Measurements from ENCODE around the gene STEAP1. TPM values are rescaled to one million over a fixed set of nuclear protein-coding genes. Genes with fewer than 3 reads are reported as not detected.

Gene STEAP1
- total RNA-seq, 1 experiment from 2014 or later: 3.1 TPM

GRCh38 chr7:90173127-90173844 lies 19.0 kb downstream of the STEAP1 start:
- CTCF ChIA-PET: interaction anchor here (0.7 to 2.4 kb wide), 4 partner anchors 19 to 262 kb away, joined by 3 to 5 read pairs (median 4); partner anchors contain the start of gene STEAP1
- no peak for DNase-seq (ENCODE audit: unreplicated experiment)
- POLR2A ChIA-PET: no interaction called here
- TF ChIP-seq CTCF (IDR thresholded peaks at IDR 0.05; ENCODE audit: unreplicated experiment): no peak
- H3K4me1 Mint-ChIP-seq (ENCODE audit: insufficient read depth, unreplicated experiment): no peaks in the 10 kb centered on the region
- intact Hi-C loops (cut with micrococcal nuclease): no loop called here
- no peak overlapping the region for H3K4me3 Mint-ChIP-seq (ENCODE audit: unreplicated experiment)
- H3K27me3 Mint-ChIP-seq (ENCODE audit: insufficient read depth, unreplicated experiment): no peaks in the 10 kb centered on the region
- peaks cover 13% of the 10 kb centered on the region for H3K9me3 Mint-ChIP-seq (ENCODE audit: unreplicated experiment)
- no peaks in the 10 kb centered on the region for H3K36me3 Mint-ChIP-seq (ENCODE audit: insufficient read depth, unreplicated experiment)
- no peak overlapping the region for H3K27ac Mint-ChIP-seq (ENCODE audit: low read depth, unreplicated experiment)
- no TSS peak for BruUV-seq (replicated peaks)

GRCh38 chr7:90175667-90176066 lies 21.4 kb downstream of the STEAP1 start:
- Mint-ChIP-seq H3K9me3 (ENCODE audit: unreplicated experiment) (peaks cover 7% of the 10 kb centered on the region), H3K4me1 (ENCODE audit: insufficient read depth, unreplicated experiment) (peaks cover 16% of the 10 kb centered on the region), H3K27ac (ENCODE audit: low read depth, unreplicated experiment) (no peak overlapping the region), H3K4me3 (ENCODE audit: unreplicated experiment) (no peak overlapping the region), H3K36me3 (ENCODE audit: insufficient read depth, unreplicated experiment) (no peaks in the 10 kb centered on the region), H3K27me3 (ENCODE audit: insufficient read depth, unreplicated experiment) (no peaks in the 10 kb centered on the region)
- intact Hi-C loops (cut with micrococcal nuclease): no loop called here
- BruUV-seq (replicated peaks): no TSS peak
- POLR2A ChIA-PET: no interaction called here
- no peak for TF ChIP-seq CTCF (IDR thresholded peaks at IDR 0.05; ENCODE audit: unreplicated experiment)
- CTCF ChIA-PET: interaction anchor here (0.7 to 2.4 kb wide), 3 partner anchors 18 to 84 kb away, joined by 4 to 9 read pairs (median 5); partner anchors contain the start of gene STEAP1
- no peak for DNase-seq (ENCODE audit: unreplicated experiment)

DNA sequence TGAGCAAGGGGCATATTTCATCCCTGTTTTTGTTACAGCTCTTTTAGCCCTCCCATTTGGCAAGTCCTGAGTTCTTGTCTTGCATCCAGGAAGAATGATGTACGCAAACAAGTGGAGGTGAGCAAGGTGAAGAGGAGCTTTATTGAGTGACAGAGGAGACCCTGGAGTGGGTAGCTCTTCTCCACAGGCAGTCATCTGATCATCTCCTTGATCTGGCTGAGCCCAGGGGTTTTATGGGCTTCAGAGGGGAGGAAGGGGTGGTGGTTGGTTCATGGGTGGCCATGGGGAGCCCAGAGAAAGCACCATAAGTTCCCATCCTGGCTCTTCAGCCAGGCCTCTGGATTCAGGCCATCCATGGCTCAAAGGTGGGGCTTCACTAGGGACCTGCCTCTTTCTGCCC lies 21.9 kb downstream of the STEAP1 start:
- no peak overlapping the region for H3K27ac Mint-ChIP-seq (ENCODE audit: low read depth, unreplicated experiment)
- peaks cover 16% of the 10 kb centered on the region for H3K4me1 Mint-ChIP-seq (ENCODE audit: insufficient read depth, unreplicated experiment)
- no peak for DNase-seq (ENCODE audit: unreplicated experiment)
- no peaks in the 10 kb centered on the region for H3K27me3 Mint-ChIP-seq (ENCODE audit: insufficient read depth, unreplicated experiment)
- ChIA-PET POLR2A (interaction anchor here (1.1 kb wide), 1 partner anchor 15 kb away, joined by 3 read pairs; no protein-coding TSS in a partner anchor), CTCF (interaction anchor here (1.7 kb wide), 1 partner anchor 22 kb away, joined by 9 read pairs; the partner anchor contains the start of gene STEAP1)
- no peaks in the 10 kb centered on the region for H3K36me3 Mint-ChIP-seq (ENCODE audit: insufficient read depth, unreplicated experiment)
- no peak for TF ChIP-seq CTCF (IDR thresholded peaks at IDR 0.05; ENCODE audit: unreplicated experiment)
- peaks cover 7% of the 10 kb centered on the region for H3K9me3 Mint-ChIP-seq (ENCODE audit: unreplicated experiment)
- intact Hi-C loops (cut with micrococcal nuclease): no loop called here
- no peak overlapping the region for H3K4me3 Mint-ChIP-seq (ENCODE audit: unreplicated experiment)
- BruUV-seq (replicated peaks): no TSS peak

DNA sequence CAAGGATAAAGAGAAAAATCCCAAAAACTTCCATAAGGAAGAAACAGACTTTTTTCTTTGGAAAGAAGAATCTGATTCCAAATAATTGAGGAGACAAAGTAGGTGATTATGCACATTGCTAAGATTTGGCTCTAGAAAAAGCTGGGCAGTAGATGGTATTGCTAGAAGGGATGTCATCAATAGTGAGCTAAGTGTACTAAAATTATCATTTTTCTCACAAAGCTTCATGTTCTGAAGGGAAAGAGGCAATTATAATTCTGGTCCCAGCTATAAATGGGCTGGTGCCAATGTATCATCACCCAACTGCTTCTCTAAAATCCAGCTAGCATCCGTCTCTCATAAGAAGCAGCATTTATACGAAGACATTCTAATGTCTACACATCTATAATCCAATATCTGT lies 23.9 kb downstream of the STEAP1 start:
- no peak for DNase-seq (ENCODE audit: unreplicated experiment)
- intact Hi-C loops (cut with micrococcal nuclease): loop anchor here (2.0 kb wide), 1 partner anchor 67 kb away; the partner anchor contains the start of gene CFAP69
- H3K9me3 Mint-ChIP-seq (ENCODE audit: unreplicated experiment): peaks cover 8% of the 10 kb centered on the region
- ChIA-PET CTCF (interaction anchor here (0.6 to 1.4 kb wide), 4 partner anchors 16 to 1640 kb away, joined by 3 to 4 read pairs (median 3); no protein-coding TSS in a partner anchor), POLR2A (interaction anchor here (0.7 to 1.6 kb wide), 3 partner anchors 11 to 168 kb away, joined by 3 to 4 read pairs (median 3); no protein-coding TSS in a partner anchor)
- TF ChIP-seq CTCF (IDR thresholded peaks at IDR 0.05; ENCODE audit: unreplicated experiment): no peak
- H3K4me1 Mint-ChIP-seq (ENCODE audit: insufficient read depth, unreplicated experiment): peaks cover 16% of the 10 kb centered on the region
- no TSS peak for BruUV-seq (replicated peaks)
- no peak overlapping the region for H3K4me3 Mint-ChIP-seq (ENCODE audit: unreplicated experiment)
- no peaks in the 10 kb centered on the region for H3K36me3 Mint-ChIP-seq (ENCODE audit: insufficient read depth, unreplicated experiment)
- no peaks in the 10 kb centered on the region for H3K27me3 Mint-ChIP-seq (ENCODE audit: insufficient read depth, unreplicated experiment)
- H3K27ac Mint-ChIP-seq (ENCODE audit: low read depth, unreplicated experiment): peak overlapping the region; percentile 83

Measured in MCF 10A (cell line).